Body of pancreas (tissue), 4 donors: ENCODE measurements around the gene NHERF2.

Source experiments
- POLR2A ChIP-seq, 3 donors: fragments of 450-650 bp; IDR thresholded peaks; one replicate each; pipeline ENCODE4 v1.6.1; 2016; ENCODE audit warnings: antibody characterized with exemption in 3 of 3, mild to moderate bottlenecking in 2 of 3
- TF ChIP-seq, protein P1 (sequence below), 7 experiments: fragments of 450-650 bp in 4 of 7; fragments of 200-600 bp in 3 of 7; sonication (generic) in 3 of 7; IDR thresholded peaks; one replicate each; pipeline ENCODE4 v1.5.1; 2016 to 2019; ENCODE audit warnings: antibody characterized with exemption in 7 of 7

DNA sequence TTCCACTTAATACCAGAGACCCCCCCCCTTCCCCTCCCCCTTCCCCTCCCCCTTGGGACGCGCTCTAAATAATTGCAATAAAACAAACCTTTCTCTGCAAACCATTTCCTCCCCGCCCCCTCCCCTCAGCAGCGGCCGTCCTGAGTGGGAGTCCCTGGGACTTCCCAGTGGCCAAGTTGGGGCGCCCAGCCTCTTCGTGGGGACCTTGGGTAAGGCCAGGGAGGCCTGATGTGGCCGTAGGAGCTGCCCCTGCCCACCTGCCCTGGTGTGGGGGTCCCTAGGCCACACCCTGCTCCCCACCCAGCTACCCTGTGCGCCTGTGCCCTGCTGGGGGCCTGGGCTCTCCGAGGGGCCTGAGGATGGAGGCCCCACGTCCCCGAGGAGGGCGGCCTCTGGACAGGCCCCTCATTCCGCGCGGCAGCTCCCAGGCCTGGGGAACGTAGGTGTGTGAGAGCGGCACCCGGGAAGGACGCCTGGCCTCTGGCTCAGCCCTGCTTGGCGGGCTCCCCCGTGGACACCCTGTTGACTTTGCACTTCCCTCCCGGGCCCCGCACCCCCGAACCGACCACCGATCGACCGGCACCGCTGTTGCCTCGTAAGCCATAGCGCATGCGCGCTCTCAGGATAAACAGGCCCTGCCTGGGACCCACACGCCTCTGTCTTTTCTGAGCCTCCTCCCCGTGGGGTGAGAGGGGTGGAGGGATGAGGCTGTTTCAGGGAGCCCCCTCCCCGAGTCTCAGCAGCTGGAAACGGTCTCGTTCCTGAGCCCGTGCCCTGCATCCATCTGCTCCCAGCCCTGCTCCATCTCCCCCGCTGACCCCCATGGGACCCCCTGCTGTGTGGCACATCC, 11.9 kb downstream of the NHERF2 start:
- no peak for TF ChIP-seq POLR2A (IDR thresholded peaks at IDR 0.05)
- TF ChIP-seq, protein P1, sequence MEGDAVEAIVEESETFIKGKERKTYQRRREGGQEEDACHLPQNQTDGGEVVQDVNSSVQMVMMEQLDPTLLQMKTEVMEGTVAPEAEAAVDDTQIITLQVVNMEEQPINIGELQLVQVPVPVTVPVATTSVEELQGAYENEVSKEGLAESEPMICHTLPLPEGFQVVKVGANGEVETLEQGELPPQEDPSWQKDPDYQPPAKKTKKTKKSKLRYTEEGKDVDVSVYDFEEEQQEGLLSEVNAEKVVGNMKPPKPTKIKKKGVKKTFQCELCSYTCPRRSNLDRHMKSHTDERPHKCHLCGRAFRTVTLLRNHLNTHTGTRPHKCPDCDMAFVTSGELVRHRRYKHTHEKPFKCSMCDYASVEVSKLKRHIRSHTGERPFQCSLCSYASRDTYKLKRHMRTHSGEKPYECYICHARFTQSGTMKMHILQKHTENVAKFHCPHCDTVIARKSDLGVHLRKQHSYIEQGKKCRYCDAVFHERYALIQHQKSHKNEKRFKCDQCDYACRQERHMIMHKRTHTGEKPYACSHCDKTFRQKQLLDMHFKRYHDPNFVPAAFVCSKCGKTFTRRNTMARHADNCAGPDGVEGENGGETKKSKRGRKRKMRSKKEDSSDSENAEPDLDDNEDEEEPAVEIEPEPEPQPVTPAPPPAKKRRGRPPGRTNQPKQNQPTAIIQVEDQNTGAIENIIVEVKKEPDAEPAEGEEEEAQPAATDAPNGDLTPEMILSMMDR (IDR thresholded peaks at IDR 0.05) = no peak
